ENCODE results near the gene DAPK1. TPM values are rescaled to one million over a fixed set of nuclear protein-coding genes. Genes with fewer than 3 reads are reported as not detected.

Gene DAPK1
- total and polyA plus RNA-seq, 12 donors = 5.4 to 44.6 (median 21.3) TPM

GRCh38 chr9:87594662-87595061 lies 97.0 kb downstream of the DAPK1 start:
- Histone ChIP-seq H3K4me1 (replicated peaks in 1 of 2) (peaks cover 7 to 59% of the 10 kb centered on the region in 2 donors), H3K36me3 (replicated peaks in 1 of 2) (no peaks in the 10 kb centered on the region), H3K27ac (peak overlapping the region in 1 of 5 donors; percentile 65), H3K4me3 (no peak overlapping the region), H3K27me3 (no peaks in the 10 kb centered on the region), H3K9me3 (replicated peaks in 1 of 3) (no peaks in the 10 kb centered on the region)
- TF ChIP-seq POLR2A (IDR thresholded peaks at IDR 0.05) (no peak), CTCF (IDR thresholded peaks at IDR 0.05) (no peak)
- no peak for DNase-seq
- intact Hi-C loops (cut with DNase I) = no loop called here

GRCh38 chr9:87595610-87596009 lies 97.9 kb downstream of the DAPK1 start:
- peaks cover 7 to 69% of the 10 kb centered on the region in 2 donors for H3K4me1 ChIP-seq (replicated peaks in 1 of 2)
- no peak overlapping the region for H3K27ac ChIP-seq
- no peak for TF ChIP-seq POLR2A (IDR thresholded peaks at IDR 0.05)
- TF ChIP-seq CTCF (IDR thresholded peaks at IDR 0.05) = no peak
- 82 to 89% (median 87%) methylated on average over 12 of the region's 12 CpGs for WGBS, 4 donors
- DNase-seq = no peak
- H3K9me3 ChIP-seq (replicated peaks in 1 of 3) = no peaks in the 10 kb centered on the region
- H3K4me3 ChIP-seq = no peak overlapping the region
- intact Hi-C loops (cut with DNase I) = no loop called here
- no peaks in the 10 kb centered on the region for H3K36me3 ChIP-seq (replicated peaks in 1 of 2)
- no peaks in the 10 kb centered on the region for H3K27me3 ChIP-seq

- no peaks in the 10 kb centered on the region for H3K36me3 ChIP-seq (replicated peaks in 1 of 2)
- no peak overlapping the region for H3K4me3 ChIP-seq
- WGBS, 4 donors = 63 to 74% (median 65%) methylated on average over 4 to 7 of the region's 7 CpGs
- peak; percentile 32 to 68 (median 55) for DNase-seq
- no peak overlapping the region for H3K27ac ChIP-seq
- H3K4me1 ChIP-seq (replicated peaks in 1 of 2) = peaks cover 7 to 74% of the 10 kb centered on the region in 2 donors
- TF ChIP-seq CTCF (IDR thresholded peaks at IDR 0.05) = no peak
- no peak for TF ChIP-seq POLR2A (IDR thresholded peaks at IDR 0.05)
- intact Hi-C loops (cut with DNase I) = no loop called here
- H3K27me3 ChIP-seq = no peaks in the 10 kb centered on the region
- no peaks in the 10 kb centered on the region for H3K9me3 ChIP-seq (replicated peaks in 1 of 3)
These were observed 99.2 kb downstream of the DAPK1 start for GRCh38 chr9:87596862-87597261.

GRCh38 chr9:87597710-87598443 lies 100.2 kb downstream of the DAPK1 start:
- WGBS, 4 donors = 75 to 82% (median 77%) methylated on average over 13 of the region's 13 CpGs
- H3K27ac ChIP-seq = peak overlapping the region in 1 of 5 donors; percentile 8
- H3K9me3 ChIP-seq (replicated peaks in 1 of 3) = no peaks in the 10 kb centered on the region
- no peaks in the 10 kb centered on the region for H3K27me3 ChIP-seq
- H3K4me1 ChIP-seq (replicated peaks in 1 of 2) = peaks cover 4 to 66% of the 10 kb centered on the region in 2 donors
- intact Hi-C loops (cut with DNase I) = no loop called here
- H3K4me3 ChIP-seq = no peak overlapping the region
- peak in 1 of 7 donors; percentile 42 for DNase-seq
- TF ChIP-seq CTCF (IDR thresholded peaks at IDR 0.05) (no peak), POLR2A (IDR thresholded peaks at IDR 0.05) (no peak)
- H3K36me3 ChIP-seq (replicated peaks in 1 of 2) = no peaks in the 10 kb centered on the region

Measured in adrenal gland (tissue), 12 donors.